Astrocyte of the spinal cord (primary cell): ENCODE measurements around the gene SERGEF.

Experiments
- DNase-seq: peaks from one replicate; pipeline ENCODE4 v3.0.0; 2011; ENCODE audit warnings: low read depth, low spot score
- H3K4me3 ChIP-seq: 2 replicates; pipeline ENCODE4 v1.5.1; 2011; ENCODE audit warnings: low read depth, mild to moderate bottlenecking, low read length, moderate library complexity
- in situ Hi-C: cut with HindIII; loops from 2 replicates; pipeline ENCODE4 v1.10.0; 2017; ENCODE audit warnings: low sequenced_read_pairs
- TF ChIP-seq, protein P1 (sequence below): IDR thresholded peaks from 2 replicates; pipeline ENCODE4 v1.5.1; 2012; ENCODE audit warnings: low read depth, mild to moderate bottlenecking, low read length, inconsistent platforms

The SERGEF gene

DNA sequence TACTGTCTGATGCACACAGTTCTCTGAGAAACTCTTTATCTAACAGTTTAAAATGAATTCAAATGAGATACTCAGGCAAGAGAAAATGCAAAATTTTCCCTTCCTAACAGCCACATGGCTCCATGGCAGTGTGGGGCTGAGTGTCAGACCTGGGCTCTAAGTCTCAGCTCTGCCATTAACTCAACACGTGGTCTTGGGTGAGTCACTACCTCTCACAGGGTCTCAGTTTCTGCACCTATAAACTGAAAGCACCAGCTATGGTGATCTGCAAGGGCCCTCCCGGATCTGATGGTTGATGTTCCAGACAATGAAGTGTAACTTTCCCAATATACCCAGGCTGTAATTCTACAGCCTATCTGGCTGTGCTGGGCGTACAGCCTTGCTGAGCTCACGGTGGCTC is 207.8 kb downstream of the SERGEF start:
- in situ Hi-C loops: no loop called here
- DNase-seq: no peak
- H3K4me3 ChIP-seq: no peak overlapping the region
- TF ChIP-seq, protein P1, sequence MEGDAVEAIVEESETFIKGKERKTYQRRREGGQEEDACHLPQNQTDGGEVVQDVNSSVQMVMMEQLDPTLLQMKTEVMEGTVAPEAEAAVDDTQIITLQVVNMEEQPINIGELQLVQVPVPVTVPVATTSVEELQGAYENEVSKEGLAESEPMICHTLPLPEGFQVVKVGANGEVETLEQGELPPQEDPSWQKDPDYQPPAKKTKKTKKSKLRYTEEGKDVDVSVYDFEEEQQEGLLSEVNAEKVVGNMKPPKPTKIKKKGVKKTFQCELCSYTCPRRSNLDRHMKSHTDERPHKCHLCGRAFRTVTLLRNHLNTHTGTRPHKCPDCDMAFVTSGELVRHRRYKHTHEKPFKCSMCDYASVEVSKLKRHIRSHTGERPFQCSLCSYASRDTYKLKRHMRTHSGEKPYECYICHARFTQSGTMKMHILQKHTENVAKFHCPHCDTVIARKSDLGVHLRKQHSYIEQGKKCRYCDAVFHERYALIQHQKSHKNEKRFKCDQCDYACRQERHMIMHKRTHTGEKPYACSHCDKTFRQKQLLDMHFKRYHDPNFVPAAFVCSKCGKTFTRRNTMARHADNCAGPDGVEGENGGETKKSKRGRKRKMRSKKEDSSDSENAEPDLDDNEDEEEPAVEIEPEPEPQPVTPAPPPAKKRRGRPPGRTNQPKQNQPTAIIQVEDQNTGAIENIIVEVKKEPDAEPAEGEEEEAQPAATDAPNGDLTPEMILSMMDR: no peak

DNA sequence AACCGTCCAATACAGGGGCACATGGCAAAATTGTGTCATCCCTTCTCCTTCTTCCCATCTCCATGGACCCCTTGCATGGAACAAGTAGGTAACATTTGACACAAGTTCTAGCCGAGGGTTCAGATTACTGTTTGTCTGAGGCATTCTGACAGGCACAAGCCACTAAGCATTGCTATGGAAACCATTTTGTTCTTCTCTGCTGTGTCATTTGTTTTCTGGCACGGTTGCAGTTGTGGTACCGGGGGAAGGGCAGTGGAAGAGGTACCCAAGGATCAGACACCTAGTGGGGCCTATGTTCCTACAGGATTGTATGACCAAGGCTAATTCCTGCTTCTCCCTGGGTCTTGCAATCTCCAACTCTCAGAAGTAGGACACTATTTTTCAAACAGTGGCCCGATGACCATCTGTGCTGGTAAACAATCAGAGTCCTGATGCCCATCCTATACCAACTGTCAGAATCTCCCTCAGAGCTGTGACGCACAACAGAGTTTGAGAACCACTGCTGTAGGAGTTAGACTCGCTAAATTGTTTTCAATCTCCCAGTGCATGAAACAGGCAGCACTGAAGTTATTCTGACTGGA is 209.0 kb downstream of the SERGEF start:
- TF ChIP-seq, protein P1: no peak
- H3K4me3 ChIP-seq: no peak overlapping the region
- no peak for DNase-seq
- in situ Hi-C loops: no loop called here

DNA sequence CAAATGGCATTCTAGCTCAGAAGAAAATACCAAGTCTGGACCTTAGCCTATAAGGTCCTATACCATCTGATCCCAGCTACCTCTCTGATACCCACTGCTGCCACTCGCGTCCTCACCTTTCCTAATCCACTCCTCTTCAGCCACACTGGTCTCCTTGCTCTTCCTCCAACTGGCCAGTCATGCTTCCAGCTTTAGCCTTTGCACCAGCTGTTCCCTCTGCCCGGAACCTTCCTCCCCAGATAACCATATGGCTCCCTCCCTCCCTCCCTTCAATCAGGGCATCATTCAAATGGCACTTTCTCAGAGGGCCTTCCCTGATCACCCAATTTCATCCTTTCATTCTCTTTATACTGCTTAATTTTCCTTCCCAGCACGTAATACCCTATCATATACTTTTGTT is 210.4 kb downstream of the SERGEF start:
- no peak overlapping the region for H3K4me3 ChIP-seq
- TF ChIP-seq, protein P1: no peak
- DNase-seq: no peak
- in situ Hi-C loops: no loop called here

DNA sequence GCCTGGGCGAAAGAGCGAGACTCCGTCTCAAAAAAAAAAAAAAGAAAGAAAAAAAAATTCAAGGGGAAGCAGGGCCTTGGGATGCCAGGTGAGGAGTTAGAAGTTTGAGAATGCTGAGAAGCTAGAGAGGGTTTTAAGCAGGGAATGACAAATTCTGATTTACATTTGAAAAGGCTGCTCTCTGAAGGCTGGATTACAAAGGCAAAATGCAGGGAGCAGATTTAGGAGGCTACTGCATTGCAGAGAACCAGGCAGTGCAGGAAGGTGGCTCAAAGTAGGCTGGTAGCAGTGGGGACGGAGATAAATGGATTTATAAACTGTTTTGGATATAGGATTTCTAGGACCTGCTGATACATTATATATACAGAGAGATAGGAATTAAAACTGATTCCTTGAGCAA is 211.7 kb downstream of the SERGEF start:
- in situ Hi-C loops: no loop called here
- H3K4me3 ChIP-seq: no peak overlapping the region
- DNase-seq: no peak
- TF ChIP-seq, protein P1: no peak

DNA sequence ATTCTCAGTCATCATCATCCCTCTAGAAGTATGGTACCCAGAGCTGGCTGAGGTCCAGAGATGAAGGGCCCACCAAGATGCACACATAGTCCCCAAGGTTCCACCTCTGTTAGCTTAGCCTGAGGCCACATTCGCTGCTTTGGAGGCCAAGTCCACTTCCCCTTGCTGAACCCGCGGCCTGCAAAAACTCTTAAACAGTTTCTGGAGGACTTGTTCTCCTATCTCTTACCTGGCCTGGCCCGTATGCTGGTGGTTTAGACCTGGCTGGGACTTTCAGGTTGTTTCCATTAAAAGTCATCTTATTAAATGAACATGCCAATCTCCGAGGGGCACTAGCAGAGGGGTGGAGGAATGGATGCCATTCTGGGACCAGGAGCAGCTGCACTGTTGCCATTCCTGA is 213.7 kb downstream of the SERGEF start:
- TF ChIP-seq, protein P1: no peak
- H3K4me3 ChIP-seq: no peak overlapping the region
- in situ Hi-C loops: no loop called here
- DNase-seq: no peak

DNA sequence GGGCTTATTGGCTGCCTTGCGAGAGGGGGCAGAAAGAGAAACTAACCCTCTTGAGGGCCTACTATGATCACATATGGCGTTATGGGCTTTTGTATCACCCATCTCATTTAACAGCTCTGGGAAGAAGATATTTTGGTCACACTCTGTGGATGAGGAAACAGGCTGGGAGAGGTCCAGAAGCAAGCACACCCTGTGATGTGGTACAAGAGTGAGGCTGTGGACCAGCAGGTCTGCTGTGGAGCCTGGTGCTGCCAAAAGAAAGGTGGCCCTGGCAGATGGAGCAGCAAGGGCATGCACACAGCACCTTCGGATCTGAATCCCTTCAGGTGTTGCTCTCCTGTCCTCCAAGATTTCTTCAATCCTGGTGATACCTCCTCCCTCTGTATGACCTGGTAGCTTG is 214.1 kb downstream of the SERGEF start:
- in situ Hi-C loops: no loop called here
- no peak for DNase-seq
- no peak overlapping the region for H3K4me3 ChIP-seq
- TF ChIP-seq, protein P1: no peak

DNA sequence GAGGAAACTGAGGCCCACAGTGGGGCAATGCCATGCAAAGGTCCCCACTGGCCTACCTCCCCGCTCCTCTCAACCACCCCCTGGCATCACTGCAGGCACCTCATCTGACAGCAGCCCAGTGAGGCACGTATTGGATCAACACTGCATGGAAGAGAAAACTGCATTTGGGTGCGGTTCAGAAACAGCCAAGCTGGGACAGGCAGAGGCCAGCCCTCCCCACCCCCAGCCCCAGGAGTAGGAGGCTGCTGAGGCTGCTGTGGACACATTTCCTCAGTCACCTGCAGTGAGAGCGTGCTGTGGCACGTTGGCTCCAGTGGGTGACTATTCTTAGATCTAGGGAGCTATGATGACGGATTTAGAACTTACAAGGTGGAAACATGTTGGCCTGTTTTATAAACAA is 214.6 kb downstream of the SERGEF start:
- in situ Hi-C loops: no loop called here
- TF ChIP-seq, protein P1: no peak
- no peak overlapping the region for H3K4me3 ChIP-seq
- no peak for DNase-seq
